ENCODE data around the gene GIMAP2.

GRCh38 chr7:150715293-150715692, 29.8 kb downstream of the GIMAP2 start:
- no peak for TF ChIP-seq ARNTL (CRISPR knock-in tag; IDR thresholded peaks at IDR 0.05; ENCODE audit: borderline replicate concordance, low read depth)
- TF ChIP-seq PATZ1 (CRISPR knock-in tag; IDR thresholded peaks at IDR 0.05; ENCODE audit: borderline replicate concordance): no peak
- no peak for TF ChIP-seq SNAI2 (CRISPR knock-in tag; IDR thresholded peaks at IDR 0.05)
- TF ChIP-seq, protein P1, sequence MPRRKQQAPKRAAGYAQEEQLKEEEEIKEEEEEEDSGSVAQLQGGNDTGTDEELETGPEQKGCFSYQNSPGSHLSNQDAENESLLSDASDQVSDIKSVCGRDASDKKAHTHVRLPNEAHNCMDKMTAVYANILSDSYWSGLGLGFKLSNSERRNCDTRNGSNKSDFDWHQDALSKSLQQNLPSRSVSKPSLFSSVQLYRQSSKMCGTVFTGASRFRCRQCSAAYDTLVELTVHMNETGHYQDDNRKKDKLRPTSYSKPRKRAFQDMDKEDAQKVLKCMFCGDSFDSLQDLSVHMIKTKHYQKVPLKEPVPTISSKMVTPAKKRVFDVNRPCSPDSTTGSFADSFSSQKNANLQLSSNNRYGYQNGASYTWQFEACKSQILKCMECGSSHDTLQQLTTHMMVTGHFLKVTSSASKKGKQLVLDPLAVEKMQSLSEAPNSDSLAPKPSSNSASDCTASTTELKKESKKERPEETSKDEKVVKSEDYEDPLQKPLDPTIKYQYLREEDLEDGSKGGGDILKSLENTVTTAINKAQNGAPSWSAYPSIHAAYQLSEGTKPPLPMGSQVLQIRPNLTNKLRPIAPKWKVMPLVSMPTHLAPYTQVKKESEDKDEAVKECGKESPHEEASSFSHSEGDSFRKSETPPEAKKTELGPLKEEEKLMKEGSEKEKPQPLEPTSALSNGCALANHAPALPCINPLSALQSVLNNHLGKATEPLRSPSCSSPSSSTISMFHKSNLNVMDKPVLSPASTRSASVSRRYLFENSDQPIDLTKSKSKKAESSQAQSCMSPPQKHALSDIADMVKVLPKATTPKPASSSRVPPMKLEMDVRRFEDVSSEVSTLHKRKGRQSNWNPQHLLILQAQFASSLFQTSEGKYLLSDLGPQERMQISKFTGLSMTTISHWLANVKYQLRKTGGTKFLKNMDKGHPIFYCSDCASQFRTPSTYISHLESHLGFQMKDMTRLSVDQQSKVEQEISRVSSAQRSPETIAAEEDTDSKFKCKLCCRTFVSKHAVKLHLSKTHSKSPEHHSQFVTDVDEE (CRISPR knock-in tag; IDR thresholded peaks at IDR 0.05): no peak
- no peak for TF ChIP-seq RARB (CRISPR knock-in tag; IDR thresholded peaks at IDR 0.05)
- TF ChIP-seq ZNF70 (CRISPR knock-in tag; IDR thresholded peaks at IDR 0.05): no peak
- no peak for TF ChIP-seq ZFP30 (CRISPR knock-in tag; IDR thresholded peaks at IDR 0.05)
- no peak for TF ChIP-seq PPARA (CRISPR knock-in tag; IDR thresholded peaks at IDR 0.05; ENCODE audit: borderline replicate concordance)
- no peak for TF ChIP-seq GLIS3 (CRISPR knock-in tag; IDR thresholded peaks at IDR 0.05)
- TF ChIP-seq, protein P2, sequence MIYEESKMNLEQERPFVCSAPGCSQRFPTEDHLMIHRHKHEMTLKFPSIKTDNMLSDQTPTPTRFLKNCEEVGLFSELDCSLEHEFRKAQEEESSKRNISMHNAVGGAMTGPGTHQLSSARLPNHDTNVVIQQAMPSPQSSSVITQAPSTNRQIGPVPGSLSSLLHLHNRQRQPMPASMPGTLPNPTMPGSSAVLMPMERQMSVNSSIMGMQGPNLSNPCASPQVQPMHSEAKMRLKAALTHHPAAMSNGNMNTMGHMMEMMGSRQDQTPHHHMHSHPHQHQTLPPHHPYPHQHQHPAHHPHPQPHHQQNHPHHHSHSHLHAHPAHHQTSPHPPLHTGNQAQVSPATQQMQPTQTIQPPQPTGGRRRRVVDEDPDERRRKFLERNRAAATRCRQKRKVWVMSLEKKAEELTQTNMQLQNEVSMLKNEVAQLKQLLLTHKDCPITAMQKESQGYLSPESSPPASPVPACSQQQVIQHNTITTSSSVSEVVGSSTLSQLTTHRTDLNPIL (CRISPR knock-in tag; IDR thresholded peaks at IDR 0.05; ENCODE audit: low read depth): no peak
